Endodermal cell (in vitro differentiated cells): Measurements from ENCODE around the gene SMAD3. TPM values are rescaled to one million over a fixed set of nuclear protein-coding genes. Genes with fewer than 3 reads are reported as not detected.

Experiments
- DNase-seq: peaks from one replicate; pipeline ENCODE4 v3.0.0-alpha.2; 2017
- H3K27ac ChIP-seq: 2 replicates; pipeline ENCODE4 v1.5.1; 2013; ENCODE audit warnings: mild to moderate bottlenecking, low read depth, low read length, moderate library complexity
- H3K27me3 ChIP-seq: 2 replicates; pipeline ENCODE4 v1.6.1; 2013; ENCODE audit warnings: mild to moderate bottlenecking, low read length, moderate library complexity; ENCODE audit not compliant: insufficient read depth, control insufficient read depth, poor library complexity, severe bottlenecking
- H3K36me3 ChIP-seq: 2 replicates; pipeline ENCODE4 v1.7.0; 2013; ENCODE audit warnings: mild to moderate bottlenecking, low read length, moderate library complexity; ENCODE audit not compliant: control insufficient read depth, insufficient read depth
- H3K4me1 ChIP-seq: one replicate; pipeline ENCODE4 v1.7.0; 2013; ENCODE audit warnings: low read length; ENCODE audit not compliant: control insufficient read depth, insufficient read depth
- H3K4me3 ChIP-seq: 2 replicates; pipeline ENCODE4 v1.5.1; 2013; ENCODE audit warnings: mild to moderate bottlenecking, low read length, moderate library complexity
- H3K9ac ChIP-seq: 2 replicates; pipeline ENCODE4 v1.6.1; 2013; ENCODE audit warnings: mild to moderate bottlenecking, low read length, moderate library complexity; ENCODE audit not compliant: poor library complexity, severe bottlenecking; ENCODE audit errors: extremely low read depth
- H3K9me3 ChIP-seq: 2 replicates; pipeline ENCODE4 v1.6.1; 2013; ENCODE audit warnings: mild to moderate bottlenecking, low read length, moderate library complexity; ENCODE audit not compliant: control insufficient read depth
- H3K27ac Mint-ChIP-seq: 2 replicates; pipeline ENCODE4 v1.8.0; 2020; ENCODE audit warnings: mixed read lengths
- H3K27me3 Mint-ChIP-seq: 2 replicates; pipeline ENCODE4 v1.8.0; 2021; ENCODE audit warnings: mild to moderate bottlenecking, mixed read lengths; ENCODE audit not compliant: insufficient read depth
- H3K36me3 Mint-ChIP-seq: 2 replicates; pipeline ENCODE4 v1.8.0; 2020; ENCODE audit warnings: low read depth, mixed read lengths
- H3K4me1 Mint-ChIP-seq: 2 replicates; pipeline ENCODE4 v1.8.0; 2020; ENCODE audit warnings: mixed read lengths
- H3K4me3 Mint-ChIP-seq: 2 replicates; pipeline ENCODE4 v1.8.0; 2020; ENCODE audit warnings: mild to moderate bottlenecking, moderate library complexity, mixed read lengths
- H3K9me3 Mint-ChIP-seq: 2 replicates; pipeline ENCODE4 v1.8.0; 2020; ENCODE audit warnings: mild to moderate bottlenecking, mixed read lengths
- CTCF ChIP-seq: fragments of 200-600 bp; sonication (generic); conservative IDR thresholded peaks from 2 replicates; pipeline ENCODE4 v1.5.0; 2021; ENCODE audit warnings: antibody characterized with exemption, mild to moderate bottlenecking
- WGBS, 2 experiments: methylation state at CpG; one replicate each; pipeline versions ENCODE4 v1.1.5 to v1.1.7; 2013; ENCODE audit warnings: missing lambda C conversion rate in 2 of 2, mixed read lengths in 1 of 2; ENCODE audit not compliant: insufficient coverage in 1 of 2, insufficient read length in 1 of 2; 5-methylcytosine and 5-hydroxymethylcytosine counted together
- total RNA-seq, 2 donors: library from RNA; stranded (reverse); fragmentation: NEBNext Ultra II Directional in 1 of 2; extraction: Animal tissue kit (Norgen Biotek cat#: 25700) in 1 of 2; gene quantifications; 2 replicates in 1 of 2; 3 replicates in 1 of 2; pipeline ENCODE4 v1.2.1, GENCODE V29; 2021

The SMAD3 gene
- total RNA-seq, 2 donors from 2014 or later, result 7.8 to 9.6 TPM

- WGBS, 2 experiments, result 51 to 69% methylated on average over 2 of the region's 3 CpGs
- no peak overlapping the region for H3K9ac ChIP-seq
- Mint-ChIP-seq H3K9me3 (peaks cover 11% of the 10 kb centered on the region), H3K27me3 (peaks cover 13% of the 10 kb centered on the region), H3K36me3 (no peaks in the 10 kb centered on the region), H3K4me3 (no peak overlapping the region), H3K27ac (peak overlapping the region; percentile 68), H3K4me1 (peaks cover 80% of the 10 kb centered on the region)
- peaks cover 10% of the 10 kb centered on the region for H3K9me3 ChIP-seq
- TF ChIP-seq CTCF, result no peak
- no peaks in the 10 kb centered on the region for H3K27me3 ChIP-seq
- no peak overlapping the region for H3K27ac ChIP-seq
- H3K4me1 ChIP-seq, result peaks cover 42% of the 10 kb centered on the region
- peak; percentile 72 for DNase-seq
- peak overlapping the region; percentile 48 for H3K4me3 ChIP-seq
- H3K36me3 ChIP-seq, result peaks cover 9% of the 10 kb centered on the region
These were observed 20.6 kb downstream of the SMAD3 start for GRCh38 chr15:67085818-67086636.

GRCh38 chr15:67086637-67086914 is 21.2 kb downstream of the SMAD3 start:
- TF ChIP-seq CTCF, result no peak
- Histone ChIP-seq H3K27me3 (no peaks in the 10 kb centered on the region), H3K36me3 (peaks cover 4% of the 10 kb centered on the region), H3K4me3 (peak overlapping the region; percentile 48), H3K4me1 (peaks cover 45% of the 10 kb centered on the region), H3K27ac (no peak overlapping the region), H3K9ac (no peak overlapping the region), H3K9me3 (peaks cover 4% of the 10 kb centered on the region)
- Mint-ChIP-seq H3K27me3 (peaks cover 13% of the 10 kb centered on the region), H3K9me3 (peaks cover 7% of the 10 kb centered on the region), H3K4me1 (peaks cover 86% of the 10 kb centered on the region), H3K27ac (peak overlapping the region; percentile 68), H3K4me3 (no peak overlapping the region), H3K36me3 (no peaks in the 10 kb centered on the region)
- DNase-seq, result no peak
- 80 to 86% methylated on average over 2 to 3 of the region's 3 CpGs for WGBS, 2 experiments

- Mint-ChIP-seq H3K4me1 (peaks cover 89% of the 10 kb centered on the region), H3K27ac (peak overlapping the region; percentile 55), H3K4me3 (no peak overlapping the region), H3K36me3 (no peaks in the 10 kb centered on the region), H3K27me3 (peaks cover 13% of the 10 kb centered on the region), H3K9me3 (no peaks in the 10 kb centered on the region)
- WGBS, 2 experiments, result 57 to 59% methylated on average over 3 to 6 of the region's 6 CpGs
- no peak for DNase-seq
- Histone ChIP-seq H3K4me1 (peaks cover 50% of the 10 kb centered on the region), H3K9me3 (no peaks in the 10 kb centered on the region), H3K9ac (no peak overlapping the region), H3K27me3 (no peaks in the 10 kb centered on the region), H3K27ac (no peak overlapping the region), H3K4me3 (peak overlapping the region; percentile 48), H3K36me3 (no peaks in the 10 kb centered on the region)
- TF ChIP-seq CTCF, result no peak
These were observed 22.2 kb downstream of the SMAD3 start for GRCh38 chr15:67087507-67088172.
